HepG2 (cell line): ENCODE results near the gene DAAM2. TPM values are rescaled to one million over a fixed set of nuclear protein-coding genes. Genes with fewer than 3 reads are reported as not detected.

Source experiments
- GLMP ChIP-seq: sonication (generic); formaldehyde crosslinking; IDR thresholded peaks from 2 replicates; pipeline ENCODE4 v1.9.0; 2021; ENCODE audit warnings: missing genetic modification reagents, mild to moderate bottlenecking, borderline replicate concordance
- MYC ChIP-seq: sonication (generic); formaldehyde crosslinking; IDR thresholded peaks from 2 replicates; pipeline ENCODE4 v1.9.0; 2021; ENCODE audit warnings: missing genetic modification reagents, borderline replicate concordance
- NFKB2 ChIP-seq: sonication (generic); formaldehyde crosslinking; IDR thresholded peaks from 2 replicates; pipeline ENCODE4 v1.4.0; 2020; ENCODE audit warnings: missing genetic modification reagents, borderline replicate concordance
- NR2F6 ChIP-seq, 2 experiments: IDR thresholded peaks; 2 replicates each; pipeline ENCODE4 v1.6.1; 2016; ENCODE audit warnings: antibody characterized with exemption in 1 of 2, mild to moderate bottlenecking in 1 of 2
- RARA ChIP-seq: IDR thresholded peaks from 2 replicates; pipeline ENCODE4 v1.6.1; 2016; ENCODE audit warnings: missing genetic modification reagents, missing compliant biosample characterization
- SOX5 ChIP-seq: IDR thresholded peaks from 2 replicates; pipeline ENCODE4 v1.6.1; 2016; ENCODE audit warnings: borderline replicate concordance
- TBX2 ChIP-seq: sonication (generic); formaldehyde crosslinking; IDR thresholded peaks from 2 replicates; pipeline ENCODE4 v1.5.0; 2020; ENCODE audit warnings: missing genetic modification reagents, mild to moderate bottlenecking, borderline replicate concordance
- TFDP1 ChIP-seq: IDR thresholded peaks from 2 replicates; pipeline ENCODE4 v1.6.1; 2016; ENCODE audit warnings: missing compliant biosample characterization, missing genetic modification reagents, borderline replicate concordance
- USF2 ChIP-seq, 2 experiments: sonication (generic) in 1 of 2; formaldehyde crosslinking in 1 of 2; IDR thresholded peaks; 2 replicates each; pipeline versions ENCODE4 v1.5.1 to v1.6.1; 2011 to 2020; ENCODE audit warnings: borderline replicate concordance in 1 of 2, low read depth in 1 of 2, low read length in 1 of 2, mild to moderate bottlenecking in 1 of 2, missing genetic modification reagents in 1 of 2, moderate library complexity in 1 of 2
- ZMYM4 ChIP-seq: sonication (generic); formaldehyde crosslinking; IDR thresholded peaks from 2 replicates; pipeline ENCODE4 v1.8.1; 2023; ENCODE audit warnings: mild to moderate bottlenecking, missing genetic modification reagents
- ZNF138 ChIP-seq: sonication (generic); formaldehyde crosslinking; IDR thresholded peaks from 2 replicates; pipeline ENCODE4 v1.5.0; 2020; ENCODE audit warnings: mild to moderate bottlenecking, low read depth, missing genetic modification reagents
- ZNF142 ChIP-seq: sonication (generic); formaldehyde crosslinking; IDR thresholded peaks from 2 replicates; pipeline ENCODE4 v1.4.0; 2020; ENCODE audit warnings: missing genetic modification reagents
- ZNF441 ChIP-seq: sonication (generic); formaldehyde crosslinking; IDR thresholded peaks from 2 replicates; pipeline ENCODE4 v1.7.0; 2021; ENCODE audit warnings: missing genetic modification reagents, borderline replicate concordance
- ZNF710 ChIP-seq: sonication (generic); formaldehyde crosslinking; IDR thresholded peaks from 2 replicates; pipeline ENCODE4 v1.5.0; 2020; ENCODE audit warnings: mild to moderate bottlenecking, missing genetic modification reagents, borderline replicate concordance
- ZNF766 ChIP-seq: sonication (generic); formaldehyde crosslinking; IDR thresholded peaks from 2 replicates; pipeline ENCODE4 v1.5.0; 2020; ENCODE audit warnings: missing genetic modification reagents, borderline replicate concordance
- ZNF878 ChIP-seq: sonication (generic); formaldehyde crosslinking; IDR thresholded peaks from 2 replicates; pipeline ENCODE4 v1.8.1; 2023; ENCODE audit warnings: mild to moderate bottlenecking, missing genetic modification reagents, moderate library complexity
- polyA plus RNA-seq, 8 experiments: library from polyadenylated mRNA; depleted of rRNA in 3 of 8; stranded (reverse) in 7 of 8; unstranded in 1 of 8; fragments of >200 nt; fragmentation: Illumina TruSeq in 4 of 8; extraction: Trizol in 4 of 8; gene quantifications; 2 replicates each; pipeline versions ENCODE4 v1.2.1 to v1.2.3, GENCODE V29; 2011 to 2016; ENCODE audit warnings: low read depth in 4 of 8, missing spikeins in 1 of 8, mixed read lengths in 1 of 8; ENCODE audit not compliant: insufficient read depth in 1 of 8
- total RNA-seq, 5 experiments: library from RNA; depleted of rRNA; stranded (reverse); fragments of >200 nt; fragmentation: Illumina TruSeq; extraction: Trizol; gene quantifications; 2 replicates each; pipeline ENCODE4 v1.2.3, GENCODE V29; 2016; ENCODE audit warnings: low read depth in 1 of 5

The DAAM2 gene
- total and polyA plus RNA-seq, 2 of the 13 experiments (the other 11 are each of a cell fraction or from before 2014, with no cell fraction given): 0.01 TPM; not detected in 1

- TF ChIP-seq NFKB2 (CRISPR knock-in tag) (peak; percentile 95; the same call in 1 of the 2 replicates), ZNF710 (CRISPR knock-in tag) (no peak), TBX2 (CRISPR knock-in tag) (peak; percentile 30; the same call in 1 of the 2 replicates), ZNF142 (0 out of 2 replicates have a peak, but pooled peaks have one; percentile 50), USF2 (IDR thresholded peaks at IDR 0.05; ENCODE audit: low read depth, low read length) (no peak), USF2 (CRISPR knock-in tag; IDR thresholded peaks at IDR 0.05; ENCODE audit: borderline replicate concordance) (peak; percentile 24; the same call in 1 of the 2 replicates), RARA (0 out of 2 replicates have a peak, but pooled peaks have one; percentile 10), TFDP1 (CRISPR knock-in tag) (peak; percentile 75; the same call in 1 of the 2 replicates), NR2F6 (IDR thresholded peaks at IDR 0.05) (no peak), NR2F6 (CRISPR knock-in tag; IDR thresholded peaks at IDR 0.05) (0 out of 2 replicates have a peak, but pooled peaks have one; percentile 12), SOX5 (peak; percentile 48; the same call in 1 of the 2 replicates), ZNF766 (CRISPR knock-in tag) (0 out of 2 replicates have a peak, but pooled peaks have one; percentile 39), GLMP (CRISPR knock-in tag) (no peak), ZMYM4 (no peak), ZNF138 (CRISPR knock-in tag) (0 out of 2 replicates have a peak, but pooled peaks have one; percentile 28), ZNF441 (CRISPR knock-in tag) (no peak), MYC (CRISPR knock-in tag) (peak; percentile 61; the same call in 1 of the 2 replicates), ZNF878 (CRISPR knock-in tag) (peak; percentile 38; the same call in 1 of the 2 replicates)
Observed at GRCh38 chr6:39849764-39850163, 57.6 kb downstream of the DAAM2 start (continued).
